IMR-90 (cell line): ENCODE data around the gene SLC25A12. TPM values are rescaled to one million over a fixed set of nuclear protein-coding genes. Genes with fewer than 3 reads are reported as not detected.

Experiments used
- ATAC-seq: fragments of 200-7000 bp; cut with Tn5 transposase; 2 replicates; pipeline ENCODE4 v1.9.1; 2020; ENCODE audit warnings: low read depth, mild to moderate bottlenecking, moderate library complexity
- BruUV-seq: library from RNA; stranded (reverse); fragments of 400-500 nt; replicated peaks from 2 replicates; lab custom pipeline; 2021; lab: Mats Ljungman, UMichigan
- CTCF ChIA-PET: fragments of 300-600 bp; formaldehyde crosslinking; extraction: SDS; loops from one replicate; lab custom pipeline; 2021; ENCODE audit warnings: antibody characterized with exemption; lab: Yijun Ruan, JAX
- POLR2A ChIA-PET: fragments of 300-600 bp; sonication (Branson Sonifier 250); formaldehyde crosslinking; loops from one replicate; lab custom pipeline; 2022; ENCODE audit warnings: antibody characterized with exemption; ENCODE audit not compliant: unreplicated experiment; lab: Charles Lee
- DNase-seq: peaks from one replicate; pipeline ENCODE4 v3.0.0; 2013
- H2AFZ ChIP-seq: replicated peaks from 2 replicates; pipeline ENCODE3; 2013; ENCODE audit warnings: low read length, mild to moderate bottlenecking; ENCODE audit not compliant: poor library complexity
- H2AK5ac ChIP-seq: 2 replicates; pipeline ENCODE4 v1.6.1; 2013; ENCODE audit warnings: low read depth, low read length, inconsistent platforms
- H2AK9ac ChIP-seq: replicated peaks from 2 replicates; pipeline ENCODE3; 2013; ENCODE audit warnings: mild to moderate bottlenecking, low read depth, low read length, moderate library complexity; ENCODE audit not compliant: poor library complexity
- H2BK120ac ChIP-seq: 2 replicates; pipeline ENCODE4 v1.6.1; 2013; ENCODE audit warnings: low read depth, low read length, inconsistent platforms
- H2BK15ac ChIP-seq: 3 replicates; pipeline ENCODE4 v1.6.1; 2013; ENCODE audit warnings: low read depth, low read length, inconsistent platforms
- H2BK20ac ChIP-seq: 2 replicates; pipeline ENCODE4 v1.6.1; 2013; ENCODE audit warnings: low read depth, mild to moderate bottlenecking, inconsistent platforms, low read length, moderate library complexity
- H2BK5ac ChIP-seq: 2 replicates; pipeline ENCODE4 v1.6.1; 2013; ENCODE audit warnings: mild to moderate bottlenecking, low read depth, low read length, inconsistent platforms; ENCODE audit not compliant: poor library complexity, severe bottlenecking
- H3K14ac ChIP-seq: replicated peaks from 2 replicates; pipeline ENCODE4 v1.6.1; 2013; ENCODE audit warnings: low read depth, low read length, inconsistent platforms
- H3K18ac ChIP-seq: 2 replicates; pipeline ENCODE4 v1.6.1; 2013; ENCODE audit warnings: low read depth, low read length, control low read depth
- H3K23ac ChIP-seq: 2 replicates; pipeline ENCODE4 v1.6.1; 2013; ENCODE audit warnings: low read depth, low read length, inconsistent platforms
- H3K27ac ChIP-seq: 2 replicates; pipeline ENCODE4 v1.5.1; 2013; ENCODE audit warnings: mild to moderate bottlenecking, control low read depth, low read length; ENCODE audit not compliant: insufficient read depth
- H3K27me3 ChIP-seq: 2 replicates; pipeline ENCODE4 v1.6.1; 2013; ENCODE audit warnings: low read length; ENCODE audit not compliant: control insufficient read depth, insufficient read depth
- H3K36me3 ChIP-seq: 2 replicates; pipeline ENCODE4 v1.6.1; 2013; ENCODE audit warnings: low read length, mixed read lengths; ENCODE audit not compliant: control insufficient read depth, insufficient read depth
- H3K4ac ChIP-seq: 2 replicates; pipeline ENCODE4 v1.6.1; 2013; ENCODE audit warnings: low read depth, low read length, inconsistent platforms
- H3K4me1 ChIP-seq: 2 replicates; pipeline ENCODE4 v1.6.1; 2013; ENCODE audit warnings: low read length, mixed read lengths; ENCODE audit not compliant: control insufficient read depth, insufficient read depth
- H3K4me2 ChIP-seq: 2 replicates; pipeline ENCODE4 v1.6.1; 2013; ENCODE audit warnings: low read depth, mild to moderate bottlenecking, control low read depth, low read length, moderate library complexity
- H3K4me3 ChIP-seq: 2 replicates; pipeline ENCODE4 v1.5.1; 2013; ENCODE audit warnings: low read depth, mild to moderate bottlenecking, control low read depth, low read length, moderate library complexity; ENCODE audit not compliant: insufficient read depth
- H3K56ac ChIP-seq: 2 replicates; pipeline ENCODE4 v1.6.1; 2013; ENCODE audit warnings: low read length, inconsistent platforms; ENCODE audit not compliant: insufficient read depth; ENCODE audit errors: extremely low read depth
- H3K79me1 ChIP-seq, 2 experiments: 2 replicates each; pipeline ENCODE4 v1.6.1; 2013; ENCODE audit warnings: low read length in 2 of 2, inconsistent platforms in 1 of 2, low read depth in 1 of 2
- H3K9ac ChIP-seq: 2 replicates; pipeline ENCODE4 v1.6.1; 2013; ENCODE audit warnings: low read depth, low read length, control low read depth
- H3K9me1 ChIP-seq: 2 replicates; pipeline ENCODE4 v1.6.1; 2013; ENCODE audit warnings: low read length, inconsistent platforms; ENCODE audit not compliant: insufficient read depth
- H3K9me3 ChIP-seq: 2 replicates; pipeline ENCODE4 v1.6.1; 2013; ENCODE audit warnings: low read length; ENCODE audit not compliant: control insufficient read depth, insufficient read depth
- H4K20me1 ChIP-seq: 2 replicates; pipeline ENCODE4 v1.6.1; 2013; ENCODE audit warnings: low read length, inconsistent platforms; ENCODE audit not compliant: insufficient read depth
- H4K5ac ChIP-seq: 2 replicates; pipeline ENCODE4 v1.6.1; 2013; ENCODE audit warnings: mild to moderate bottlenecking, low read depth, low read length, control low read depth
- H4K8ac ChIP-seq, 2 experiments: 2 replicates each; pipeline ENCODE4 v1.6.1; 2013; ENCODE audit warnings: low read depth in 2 of 2, low read length in 2 of 2, control low read depth in 1 of 2, inconsistent platforms in 1 of 2
- H4K91ac ChIP-seq: 2 replicates; pipeline ENCODE4 v1.6.1; 2013; ENCODE audit warnings: low read depth, low read length, inconsistent platforms; ENCODE audit not compliant: insufficient read depth
- RCOR1 ChIP-seq: IDR thresholded peaks from 2 replicates; pipeline ENCODE4 v1.6.1; 2012; ENCODE audit warnings: mild to moderate bottlenecking, low read length, improper control_type of control experiment; ENCODE audit not compliant: insufficient replicate concordance
- WGBS, 2 experiments: methylation state at CpG; one replicate each; pipeline versions ENCODE4 v1.1.5 to v1.1.7; 2013; ENCODE audit warnings: missing lambda C conversion rate in 2 of 2; ENCODE audit not compliant: insufficient read length in 1 of 2; ENCODE audit errors: extremely low coverage in 2 of 2; 5-methylcytosine and 5-hydroxymethylcytosine counted together
- dilution Hi-C: fragments of 300-500 bp; cut with HindIII; formaldehyde crosslinking; loops from one replicate; pipeline ENCODE4 v1.14.3; 2018; ENCODE audit warnings: low sequenced_read_pairs; ENCODE audit not compliant: unreplicated experiment
- in situ Hi-C: fragments of 300-500 bp; cut with MboI; formaldehyde crosslinking; loops from 3 replicates; pipeline ENCODE4 v1.14.3; 2019; ENCODE audit warnings: low sequenced_read_pairs, inconsistent platforms, mixed read lengths
- intact Hi-C: fragments of 100-400 bp; cut with micrococcal nuclease; formaldehyde crosslinking; loops from 2 replicates; pipeline ENCODE4 v1.10.0; 2022
- polyA plus RNA-seq, 3 experiments: library from polyadenylated mRNA; depleted of rRNA; stranded (reverse); fragments of >200 nt; gene quantifications; 2 replicates each; pipeline ENCODE4 v1.2.3, GENCODE V29; 2012; ENCODE audit warnings: low replicate concordance in 1 of 3
- total RNA-seq: library from RNA; depleted of rRNA; stranded (reverse); fragments of >200 nt; gene quantifications from 2 replicates; pipeline ENCODE4 v1.2.3, GENCODE V29; 2012
- TF ChIP-seq, protein P1 (sequence below): conservative IDR thresholded peaks from 2 replicates; pipeline ENCODE4 v1.5.1; 2012; ENCODE audit warnings: mild to moderate bottlenecking, low read depth, low read length, improper control_type of control experiment
- TF ChIP-seq, protein P2 (sequence below): fragments of 150-350 bp; IDR thresholded peaks from 2 replicates; pipeline ENCODE4 v1.6.1; 2017; ENCODE audit warnings: mild to moderate bottlenecking, antibody characterized with exemption, low read length, low read depth

The SLC25A12 gene
- total and polyA plus RNA-seq, 2 of the 4 experiments (the other 2 are of a cell fraction): 16.3 to 17.6 TPM

DNA sequence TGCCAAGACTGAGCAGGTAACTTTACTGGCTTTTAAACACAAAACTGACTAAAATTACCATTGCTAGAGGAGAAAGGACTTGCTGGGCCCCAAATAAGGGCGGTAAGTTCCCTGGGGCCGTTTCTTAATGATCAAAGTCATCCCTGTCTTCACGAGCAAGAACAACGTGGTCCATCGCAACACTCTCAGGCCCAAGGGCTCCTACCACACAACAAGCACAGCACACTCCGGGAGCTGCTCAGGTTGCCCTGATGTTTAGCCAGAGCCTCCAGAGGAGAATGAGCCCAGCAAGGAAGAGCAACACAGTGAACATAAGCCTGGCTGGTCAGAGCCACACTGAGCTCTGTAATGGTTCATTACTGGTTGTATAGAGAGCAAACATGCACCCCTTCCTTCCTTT, 104.1 kb downstream of the SLC25A12 start:
- H2AK9ac ChIP-seq: no peak overlapping the region
- no peaks in the 10 kb centered on the region for H3K4me1 ChIP-seq
- no peak overlapping the region for H4K8ac ChIP-seq
- no TSS peak for BruUV-seq
- H2AK5ac ChIP-seq: no peak overlapping the region
- no peak overlapping the region for H2BK15ac ChIP-seq
- H3K9me3 ChIP-seq: no peaks in the 10 kb centered on the region
- H2BK5ac ChIP-seq: no peak overlapping the region
- H3K36me3 ChIP-seq: peaks cover 14% of the 10 kb centered on the region
- no peak overlapping the region for H2BK120ac ChIP-seq
- DNase-seq (no peak), ATAC-seq (no peak)
- H3K27me3 ChIP-seq: no peaks in the 10 kb centered on the region
- dilution Hi-C loops (no loop called here), in situ Hi-C loops (no loop called here), intact Hi-C loops (no loop called here)
- no peak overlapping the region for H3K4me3 ChIP-seq
- H2BK20ac ChIP-seq: no peak overlapping the region
- H3K4ac ChIP-seq: no peak overlapping the region
- H4K20me1 ChIP-seq: no peaks in the 10 kb centered on the region
- no peak overlapping the region for H3K56ac ChIP-seq
- H3K4me2 ChIP-seq: no peak overlapping the region
- no peak overlapping the region for H3K14ac ChIP-seq
- no peak overlapping the region for H3K18ac ChIP-seq
- CTCF ChIA-PET: interaction anchor here (0.6 kb wide), 1 partner anchor 329 kb away, joined by 3 read pairs; no protein-coding TSS in a partner anchor
- POLR2A ChIA-PET: no interaction called here
- no peaks in the 10 kb centered on the region for H3K79me1 ChIP-seq
- no peak overlapping the region for H4K91ac ChIP-seq
- H3K23ac ChIP-seq: no peak overlapping the region
- no peak overlapping the region for H3K9ac ChIP-seq
- no peak overlapping the region for H2AFZ ChIP-seq
- no peak overlapping the region for H3K27ac ChIP-seq
- no CpG with 5 or more reads among the region's 6 CpGs for WGBS, 2 experiments
- no peak for TF ChIP-seq RCOR1
- TF ChIP-seq, protein P1, sequence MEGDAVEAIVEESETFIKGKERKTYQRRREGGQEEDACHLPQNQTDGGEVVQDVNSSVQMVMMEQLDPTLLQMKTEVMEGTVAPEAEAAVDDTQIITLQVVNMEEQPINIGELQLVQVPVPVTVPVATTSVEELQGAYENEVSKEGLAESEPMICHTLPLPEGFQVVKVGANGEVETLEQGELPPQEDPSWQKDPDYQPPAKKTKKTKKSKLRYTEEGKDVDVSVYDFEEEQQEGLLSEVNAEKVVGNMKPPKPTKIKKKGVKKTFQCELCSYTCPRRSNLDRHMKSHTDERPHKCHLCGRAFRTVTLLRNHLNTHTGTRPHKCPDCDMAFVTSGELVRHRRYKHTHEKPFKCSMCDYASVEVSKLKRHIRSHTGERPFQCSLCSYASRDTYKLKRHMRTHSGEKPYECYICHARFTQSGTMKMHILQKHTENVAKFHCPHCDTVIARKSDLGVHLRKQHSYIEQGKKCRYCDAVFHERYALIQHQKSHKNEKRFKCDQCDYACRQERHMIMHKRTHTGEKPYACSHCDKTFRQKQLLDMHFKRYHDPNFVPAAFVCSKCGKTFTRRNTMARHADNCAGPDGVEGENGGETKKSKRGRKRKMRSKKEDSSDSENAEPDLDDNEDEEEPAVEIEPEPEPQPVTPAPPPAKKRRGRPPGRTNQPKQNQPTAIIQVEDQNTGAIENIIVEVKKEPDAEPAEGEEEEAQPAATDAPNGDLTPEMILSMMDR: no peak
- TF ChIP-seq, protein P2, sequence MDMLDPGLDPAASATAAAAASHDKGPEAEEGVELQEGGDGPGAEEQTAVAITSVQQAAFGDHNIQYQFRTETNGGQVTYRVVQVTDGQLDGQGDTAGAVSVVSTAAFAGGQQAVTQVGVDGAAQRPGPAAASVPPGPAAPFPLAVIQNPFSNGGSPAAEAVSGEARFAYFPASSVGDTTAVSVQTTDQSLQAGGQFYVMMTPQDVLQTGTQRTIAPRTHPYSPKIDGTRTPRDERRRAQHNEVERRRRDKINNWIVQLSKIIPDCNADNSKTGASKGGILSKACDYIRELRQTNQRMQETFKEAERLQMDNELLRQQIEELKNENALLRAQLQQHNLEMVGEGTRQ: no peak
- H3K9me1 ChIP-seq: 0 out of 2 replicates have a peak, but pooled peaks cover 2% of the 10 kb centered on the region
- H4K5ac ChIP-seq: no peak overlapping the region
